GM12872 (cell line): ENCODE results near the gene CNKSR1.

Experiments used
- TF ChIP-seq, protein P1 (sequence below): IDR thresholded peaks from 3 replicates; pipeline ENCODE4 v1.5.1; 2011; ENCODE audit warnings: low read depth, mild to moderate bottlenecking, low read length, moderate library complexity; ENCODE audit not compliant: insufficient read depth

CNKSR1 gene

DNA sequence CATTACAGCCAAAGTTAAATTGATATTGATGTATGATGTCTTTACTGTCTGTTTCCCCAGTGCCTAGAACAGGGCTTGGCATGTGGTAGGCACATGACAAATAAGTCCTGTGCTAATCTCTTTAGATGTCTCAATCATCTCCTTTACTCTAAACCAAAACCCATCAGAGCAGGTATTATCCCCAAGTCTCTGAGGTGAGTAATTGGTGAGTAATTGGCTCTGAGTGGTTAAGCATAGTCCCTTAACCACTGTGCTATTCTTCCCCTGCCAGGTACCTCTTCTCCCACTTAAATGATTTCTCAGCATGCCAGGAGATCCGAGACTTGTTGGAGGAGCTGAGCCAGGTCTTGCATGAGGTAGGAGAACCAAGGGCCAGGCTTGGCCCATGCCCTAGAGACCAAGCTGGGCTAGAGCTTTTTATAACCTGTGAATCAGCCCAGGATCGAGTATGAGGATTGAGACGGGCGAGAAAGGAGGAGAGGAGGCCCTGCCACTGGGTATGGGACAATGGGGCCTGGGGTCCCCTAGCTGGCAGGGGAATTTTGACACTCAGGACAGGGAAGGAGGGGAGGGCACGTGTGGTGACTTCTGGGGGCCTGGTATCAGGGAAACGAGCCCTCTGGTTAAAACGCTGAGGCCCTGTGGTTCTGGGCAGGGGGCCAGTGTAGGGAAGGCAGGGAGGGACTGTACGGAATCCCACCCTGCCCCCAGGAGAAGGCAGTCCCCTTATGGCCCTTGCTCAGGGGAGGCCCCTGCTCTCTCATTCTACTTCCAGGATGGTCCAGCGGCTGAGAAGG, 4.5 kb downstream of the CNKSR1 start:
- TF ChIP-seq, protein P1, sequence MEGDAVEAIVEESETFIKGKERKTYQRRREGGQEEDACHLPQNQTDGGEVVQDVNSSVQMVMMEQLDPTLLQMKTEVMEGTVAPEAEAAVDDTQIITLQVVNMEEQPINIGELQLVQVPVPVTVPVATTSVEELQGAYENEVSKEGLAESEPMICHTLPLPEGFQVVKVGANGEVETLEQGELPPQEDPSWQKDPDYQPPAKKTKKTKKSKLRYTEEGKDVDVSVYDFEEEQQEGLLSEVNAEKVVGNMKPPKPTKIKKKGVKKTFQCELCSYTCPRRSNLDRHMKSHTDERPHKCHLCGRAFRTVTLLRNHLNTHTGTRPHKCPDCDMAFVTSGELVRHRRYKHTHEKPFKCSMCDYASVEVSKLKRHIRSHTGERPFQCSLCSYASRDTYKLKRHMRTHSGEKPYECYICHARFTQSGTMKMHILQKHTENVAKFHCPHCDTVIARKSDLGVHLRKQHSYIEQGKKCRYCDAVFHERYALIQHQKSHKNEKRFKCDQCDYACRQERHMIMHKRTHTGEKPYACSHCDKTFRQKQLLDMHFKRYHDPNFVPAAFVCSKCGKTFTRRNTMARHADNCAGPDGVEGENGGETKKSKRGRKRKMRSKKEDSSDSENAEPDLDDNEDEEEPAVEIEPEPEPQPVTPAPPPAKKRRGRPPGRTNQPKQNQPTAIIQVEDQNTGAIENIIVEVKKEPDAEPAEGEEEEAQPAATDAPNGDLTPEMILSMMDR = no peak

DNA sequence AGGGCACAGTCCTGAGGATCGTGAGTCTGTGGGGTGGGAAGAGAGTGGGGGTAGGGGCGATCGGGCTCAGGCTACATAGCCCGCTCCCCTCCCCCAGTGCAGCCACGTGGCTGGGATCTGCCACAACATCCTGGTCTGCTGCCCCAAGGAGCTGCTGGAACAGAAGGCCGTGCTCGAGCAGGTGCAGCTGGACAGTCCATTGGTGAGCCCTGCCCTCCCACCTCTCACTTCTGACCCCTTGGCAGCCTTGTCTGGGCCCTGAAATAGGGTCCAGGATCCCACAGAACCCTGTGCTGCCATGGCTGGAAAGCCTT, 5.0 kb downstream of the CNKSR1 start:
- TF ChIP-seq, protein P1 = no peak

DNA sequence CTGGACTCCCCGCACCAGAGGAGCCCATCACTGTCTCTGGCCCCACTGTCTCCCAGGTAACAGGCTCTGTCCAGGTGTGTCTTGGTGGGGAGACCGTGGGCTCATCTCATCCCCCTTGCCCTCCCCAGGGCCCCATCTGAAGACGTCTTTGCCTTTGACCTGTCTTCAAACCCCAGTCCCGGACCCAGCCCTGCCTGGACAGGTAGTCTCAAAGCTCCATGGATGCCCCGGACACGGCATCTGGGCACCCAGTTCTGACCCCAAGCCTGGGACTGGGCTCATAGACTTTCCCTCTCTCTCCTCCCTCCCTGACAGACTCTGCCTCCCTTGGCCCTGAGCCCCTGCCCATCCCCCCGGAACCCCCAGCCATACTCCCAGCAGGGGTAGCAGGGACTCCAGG, 6.8 kb downstream of the CNKSR1 start:
- TF ChIP-seq, protein P1 = no peak

DNA sequence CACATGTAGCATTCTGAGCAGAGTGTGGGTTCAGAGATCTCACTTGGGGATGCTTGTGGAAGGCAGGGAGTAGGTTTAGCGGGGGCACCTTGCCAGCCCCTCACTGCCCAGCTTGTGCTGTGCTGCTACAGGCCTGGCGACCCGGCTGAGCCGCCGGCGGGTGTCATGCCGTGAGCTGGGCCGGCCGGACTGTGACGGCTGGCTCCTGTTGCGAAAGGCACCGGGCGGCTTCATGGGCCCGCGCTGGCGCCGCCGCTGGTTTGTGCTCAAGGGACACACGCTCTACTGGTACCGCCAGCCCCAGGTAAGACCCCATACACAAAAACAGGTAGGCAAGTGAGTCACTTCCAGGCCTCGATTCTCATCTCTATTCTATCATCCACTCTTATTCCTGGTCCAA, 7.6 kb downstream of the CNKSR1 start:
- TF ChIP-seq, protein P1 = no peak

DNA sequence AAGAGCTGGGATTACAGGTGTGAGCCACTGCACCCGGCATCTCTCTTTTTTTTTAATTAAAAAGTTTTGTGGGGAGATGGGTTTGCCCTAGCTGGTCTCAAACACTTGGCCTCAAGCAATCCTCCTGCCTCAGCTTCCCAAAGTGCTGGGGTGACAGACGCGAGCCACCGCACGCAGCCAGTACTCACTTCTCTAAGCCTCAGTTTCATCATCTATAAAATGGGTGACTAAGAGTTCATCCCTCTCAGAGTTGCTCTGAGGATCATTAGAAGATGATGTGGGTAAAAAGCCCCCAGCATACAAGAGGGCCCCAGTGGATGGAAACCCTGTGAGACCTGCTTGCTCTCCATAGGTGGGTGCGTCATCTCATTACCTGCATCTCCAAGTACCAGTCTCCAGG, 10.6 kb downstream of the CNKSR1 start:
- TF ChIP-seq, protein P1 = no peak

DNA sequence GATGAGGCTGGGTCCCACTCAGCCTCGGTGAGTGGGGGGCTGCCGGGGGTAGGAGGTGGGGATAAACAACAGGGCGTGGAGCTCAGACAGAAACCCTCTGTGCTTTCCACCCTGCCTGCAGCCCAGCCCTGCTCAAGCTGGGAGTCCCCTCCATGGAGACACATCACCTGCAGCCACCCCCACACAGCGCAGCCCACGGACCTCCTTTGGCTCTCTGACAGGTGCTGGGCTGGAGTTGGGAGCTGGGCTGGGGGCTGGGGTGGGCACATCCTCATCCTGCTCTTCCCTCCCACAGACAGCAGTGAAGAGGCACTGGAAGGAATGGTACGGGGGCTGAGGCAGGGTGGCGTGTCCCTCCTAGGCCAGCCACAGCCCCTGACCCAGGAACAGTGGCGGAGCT, 11.2 kb downstream of the CNKSR1 start:
- TF ChIP-seq, protein P1 = no peak

DNA sequence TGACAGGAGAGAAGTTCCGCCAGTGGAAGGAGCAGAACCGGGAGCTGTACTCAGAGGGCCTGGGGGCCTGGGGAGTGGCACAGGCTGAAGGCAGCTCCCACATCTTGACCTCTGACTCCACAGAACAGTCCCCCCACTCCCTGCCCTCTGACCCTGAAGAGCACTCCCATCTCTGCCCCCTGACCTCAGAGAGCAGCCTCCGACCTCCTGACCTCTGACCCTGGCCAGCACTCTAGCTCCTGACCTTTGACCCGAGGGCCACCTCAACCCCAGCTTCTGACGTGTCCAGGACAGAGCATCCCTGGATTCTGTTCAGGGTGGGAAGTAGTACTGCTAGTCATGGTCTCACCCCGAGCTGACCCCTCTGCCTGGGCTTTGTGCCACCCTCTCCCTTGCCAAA, 12.0 kb downstream of the CNKSR1 start:
- TF ChIP-seq, protein P1 = no peak
